H9 (cell line): ENCODE data around the gene TIGD6. TPM values are rescaled to one million over a fixed set of nuclear protein-coding genes. Genes with fewer than 3 reads are reported as not detected.

Experiments
- DNase-seq: peaks from one replicate; pipeline ENCODE4 v3.0.0-alpha.2; 2017
- H2AFZ ChIP-seq: one replicate; pipeline ENCODE4 v1.6.1; 2013; ENCODE audit warnings: mild to moderate bottlenecking, low read length, control low read depth, moderate library complexity
- H2AK5ac ChIP-seq: 2 replicates; pipeline ENCODE4 v1.6.1; 2013; ENCODE audit warnings: low read length, control low read depth, mixed read lengths; ENCODE audit not compliant: insufficient read length
- H2BK120ac ChIP-seq: one replicate; pipeline ENCODE4 v1.6.1; 2013; ENCODE audit warnings: low read depth, mild to moderate bottlenecking, low read length, control low read depth, inconsistent platforms; ENCODE audit not compliant: poor library complexity, severe bottlenecking
- H2BK12ac ChIP-seq: 2 replicates; pipeline ENCODE4 v1.6.1; 2013; ENCODE audit warnings: low read length, control low read depth, mixed read lengths, low read depth; ENCODE audit not compliant: insufficient read length
- H2BK15ac ChIP-seq: 2 replicates; pipeline ENCODE4 v1.6.1; 2013; ENCODE audit warnings: low read depth, low read length, control low read depth
- H2BK20ac ChIP-seq: one replicate; pipeline ENCODE4 v1.6.1; 2013; ENCODE audit warnings: low read depth, mild to moderate bottlenecking, low read length, control low read depth, inconsistent platforms; ENCODE audit not compliant: poor library complexity, severe bottlenecking
- H2BK5ac ChIP-seq: 2 replicates; pipeline ENCODE4 v1.6.1; 2013; ENCODE audit warnings: low read length, control low read depth, mixed read lengths; ENCODE audit not compliant: insufficient read length
- H3K14ac ChIP-seq: 2 replicates; pipeline ENCODE4 v1.6.1; 2013; ENCODE audit warnings: low read length, control low read depth; ENCODE audit not compliant: insufficient read depth
- H3K18ac ChIP-seq: 2 replicates; pipeline ENCODE4 v1.6.1; 2013; ENCODE audit warnings: low read depth, mild to moderate bottlenecking, mixed read lengths, low read length, control low read depth; ENCODE audit not compliant: insufficient read length
- H3K23ac ChIP-seq: 2 replicates; pipeline ENCODE4 v1.6.1; 2013; ENCODE audit warnings: low read length, control low read depth, mixed read lengths, low read depth; ENCODE audit not compliant: insufficient read length
- H3K23me2 ChIP-seq: 2 replicates; pipeline ENCODE4 v1.6.1; 2013; ENCODE audit warnings: low read depth, mild to moderate bottlenecking, mixed read lengths, low read length, control low read depth; ENCODE audit not compliant: insufficient read length, poor library complexity, severe bottlenecking
- H3K27ac ChIP-seq: 2 replicates; pipeline ENCODE4 v1.5.1; 2013; ENCODE audit warnings: low read length, control low read depth, mixed read lengths, low read depth; ENCODE audit not compliant: insufficient read length
- H3K27me3 ChIP-seq: 2 replicates; pipeline ENCODE4 v1.6.1; 2013; ENCODE audit warnings: low read length, control low read depth, inconsistent platforms; ENCODE audit not compliant: insufficient read depth
- H3K4ac ChIP-seq: 2 replicates; pipeline ENCODE4 v1.6.1; 2013; ENCODE audit warnings: low read depth, mild to moderate bottlenecking, control low read depth, inconsistent platforms, low read length, moderate library complexity
- H3K4me1 ChIP-seq: 2 replicates; pipeline ENCODE4 v1.6.1; 2013; ENCODE audit warnings: low read length, control low read depth, inconsistent platforms; ENCODE audit not compliant: insufficient read depth
- H3K4me2 ChIP-seq: 2 replicates; pipeline ENCODE4 v1.6.1; 2013; ENCODE audit warnings: low read length, control low read depth, mixed read lengths; ENCODE audit not compliant: insufficient read length, insufficient read depth
- H3K56ac ChIP-seq: 2 replicates; pipeline ENCODE4 v1.6.1; 2013; ENCODE audit warnings: low read depth, mild to moderate bottlenecking, mixed read lengths, low read length, control low read depth; ENCODE audit not compliant: insufficient read length
- H3K79me1 ChIP-seq: 2 replicates; pipeline ENCODE4 v1.6.1; 2013; ENCODE audit warnings: low read depth, mild to moderate bottlenecking, moderate library complexity, low read length, control low read depth, inconsistent platforms; ENCODE audit not compliant: insufficient read depth, poor library complexity, severe bottlenecking
- H3K79me2 ChIP-seq: 2 replicates; pipeline ENCODE4 v1.6.1; 2013; ENCODE audit warnings: low read length, control low read depth, inconsistent platforms; ENCODE audit not compliant: insufficient read depth
- H3K9ac ChIP-seq: 2 replicates; pipeline ENCODE4 v1.6.1; 2013; ENCODE audit warnings: low read length, control low read depth, mixed read lengths; ENCODE audit not compliant: insufficient read length; ENCODE audit errors: extremely low read depth
- H3K9me3 ChIP-seq: one replicate; pipeline ENCODE4 v1.6.1; 2013; ENCODE audit warnings: low read depth, low read length, inconsistent platforms; ENCODE audit not compliant: control insufficient read depth
- H3T11ph ChIP-seq: one replicate; pipeline ENCODE4 v1.6.1; 2013; ENCODE audit warnings: mild to moderate bottlenecking, low read length, control low read depth, inconsistent platforms
- H4K20me1 ChIP-seq: one replicate; pipeline ENCODE4 v1.6.1; 2013; ENCODE audit not compliant: control insufficient read depth, insufficient read length, insufficient read depth
- H4K5ac ChIP-seq: 2 replicates; pipeline ENCODE4 v1.6.1; 2013; ENCODE audit warnings: low read depth, mild to moderate bottlenecking, mixed read lengths, low read length, control low read depth; ENCODE audit not compliant: insufficient read length
- H4K8ac ChIP-seq: replicated peaks from 2 replicates; pipeline ENCODE4 v1.6.1; 2013; ENCODE audit warnings: low read length, control low read depth, mixed read lengths, low read depth; ENCODE audit not compliant: insufficient read length
- H4K91ac ChIP-seq: 2 replicates; pipeline ENCODE4 v1.6.1; 2013; ENCODE audit warnings: low read depth, mild to moderate bottlenecking, moderate library complexity, mixed read lengths, low read length, control low read depth; ENCODE audit not compliant: insufficient read length
- H3K27ac Mint-ChIP-seq, 3 experiments: 2 replicates in 2 of 3; 3 replicates in 1 of 3; pipeline ENCODE4 v1.8.0; 2020 to 2021; ENCODE audit warnings: mixed read lengths in 3 of 3, mild to moderate bottlenecking in 1 of 3, moderate library complexity in 1 of 3
- H3K27me3 Mint-ChIP-seq: 2 replicates; pipeline ENCODE4 v1.8.0; 2021; ENCODE audit warnings: low read depth, mild to moderate bottlenecking, moderate library complexity, mixed read lengths
- H3K36me3 Mint-ChIP-seq, 3 experiments: 2 replicates in 2 of 3; 3 replicates in 1 of 3; pipeline ENCODE4 v1.8.0; 2020 to 2021; ENCODE audit warnings: low read depth in 3 of 3, mixed read lengths in 3 of 3; ENCODE audit not compliant: insufficient read depth in 1 of 3
- H3K4me1 Mint-ChIP-seq, 2 experiments: 2 replicates each; pipeline ENCODE4 v1.8.0; 2020; ENCODE audit warnings: mixed read lengths in 2 of 2
- H3K4me3 Mint-ChIP-seq, 2 experiments: 2 replicates in 1 of 2; 3 replicates in 1 of 2; pipeline ENCODE4 v1.8.0; 2020 to 2021; ENCODE audit warnings: mild to moderate bottlenecking in 2 of 2, mixed read lengths in 2 of 2, moderate library complexity in 1 of 2
- H3K9me3 Mint-ChIP-seq, 2 experiments: 2 replicates in 1 of 2; 3 replicates in 1 of 2; pipeline ENCODE4 v1.8.0; 2020; ENCODE audit warnings: mild to moderate bottlenecking in 2 of 2, mixed read lengths in 2 of 2, moderate library complexity in 1 of 2
- WGBS: extraction: QIAGEN DNeasy Blood & Tissue Kit; methylation state at CpG from one replicate; pipeline ENCODE4 v1.1.7; 2013; ENCODE audit warnings: missing lambda C conversion rate, low lambda C conversion rate, mixed read lengths; ENCODE audit not compliant: insufficient read length; ENCODE audit errors: extremely low coverage; 5-methylcytosine and 5-hydroxymethylcytosine counted together
- total RNA-seq: library from RNA; stranded (reverse); gene quantifications from 2 replicates; pipeline ENCODE4 v1.2.1, GENCODE V29; 2021
- TF ChIP-seq, protein P1 (sequence below): fragments of 200-600 bp; sonication (generic); conservative IDR thresholded peaks from 3 replicates; pipeline ENCODE4 v1.8.0; 2021; ENCODE audit warnings: antibody characterized with exemption, mild to moderate bottlenecking

The TIGD6 gene
- total RNA-seq, 1 experiment from 2014 or later = 1.8 TPM

DNA sequence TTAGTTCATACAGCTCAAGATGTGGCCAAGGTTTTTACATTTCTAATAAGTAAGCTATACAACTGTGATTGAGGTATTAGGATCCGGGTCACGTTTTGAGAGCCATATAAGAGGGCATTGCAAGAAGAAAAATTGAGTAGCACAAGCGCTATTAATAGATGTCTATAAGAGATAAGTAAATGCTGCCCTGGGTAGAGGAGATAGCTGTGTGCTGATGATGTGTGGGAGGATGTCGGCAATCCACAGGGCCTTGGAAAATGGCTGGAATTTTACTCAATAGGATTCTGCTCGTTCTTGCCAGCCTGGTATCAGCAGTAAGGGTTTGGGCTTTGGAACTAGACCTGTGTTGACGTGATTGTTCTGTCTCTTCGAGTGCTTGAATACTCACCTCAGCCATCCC lies 44.3 kb upstream of the TIGD6 start:
- WGBS = no CpG with 5 or more reads among the region's 7 CpGs
- Mint-ChIP-seq H3K27me3 (no peaks in the 10 kb centered on the region), H3K27ac (no peak overlapping the region), H3K4me3 (no peak overlapping the region), H3K4me1 (peaks cover 5 to 11% of the 10 kb centered on the region in 2 experiments), H3K9me3 (no peaks in the 10 kb centered on the region), H3K36me3 (peaks cover 31 to 91% (median 75%) of the 10 kb centered on the region in 3 experiments; a peak in 6 of 7 replicates)
- H3K27me3 ChIP-seq = no peaks in the 10 kb centered on the region
- H2AFZ ChIP-seq = no peak overlapping the region
- H3K27ac ChIP-seq = no peak overlapping the region
- no peaks in the 10 kb centered on the region for H3K23me2 ChIP-seq
- no peak overlapping the region for H4K5ac ChIP-seq
- no peak overlapping the region for H2BK120ac ChIP-seq
- no peak overlapping the region for H2BK15ac ChIP-seq
- no peaks in the 10 kb centered on the region; the same call in 1 of the 2 replicates for H3K4me1 ChIP-seq
- H3K23ac ChIP-seq = no peak overlapping the region
- H2BK12ac ChIP-seq = no peak overlapping the region
- H3T11ph ChIP-seq = no peak overlapping the region
- no peak overlapping the region for H2AK5ac ChIP-seq
- H3K79me1 ChIP-seq = no peaks in the 10 kb centered on the region
- no peak overlapping the region for H4K8ac ChIP-seq
- H4K91ac ChIP-seq = no peak overlapping the region
- DNase-seq = no peak
- no peaks in the 10 kb centered on the region for H3K9me3 ChIP-seq
- no peaks in the 10 kb centered on the region for H3K79me2 ChIP-seq
- no peak overlapping the region for H3K4me2 ChIP-seq
- H4K20me1 ChIP-seq = no peaks in the 10 kb centered on the region
- no peak overlapping the region for H3K14ac ChIP-seq
- H3K56ac ChIP-seq = no peak overlapping the region
- TF ChIP-seq, protein P1, sequence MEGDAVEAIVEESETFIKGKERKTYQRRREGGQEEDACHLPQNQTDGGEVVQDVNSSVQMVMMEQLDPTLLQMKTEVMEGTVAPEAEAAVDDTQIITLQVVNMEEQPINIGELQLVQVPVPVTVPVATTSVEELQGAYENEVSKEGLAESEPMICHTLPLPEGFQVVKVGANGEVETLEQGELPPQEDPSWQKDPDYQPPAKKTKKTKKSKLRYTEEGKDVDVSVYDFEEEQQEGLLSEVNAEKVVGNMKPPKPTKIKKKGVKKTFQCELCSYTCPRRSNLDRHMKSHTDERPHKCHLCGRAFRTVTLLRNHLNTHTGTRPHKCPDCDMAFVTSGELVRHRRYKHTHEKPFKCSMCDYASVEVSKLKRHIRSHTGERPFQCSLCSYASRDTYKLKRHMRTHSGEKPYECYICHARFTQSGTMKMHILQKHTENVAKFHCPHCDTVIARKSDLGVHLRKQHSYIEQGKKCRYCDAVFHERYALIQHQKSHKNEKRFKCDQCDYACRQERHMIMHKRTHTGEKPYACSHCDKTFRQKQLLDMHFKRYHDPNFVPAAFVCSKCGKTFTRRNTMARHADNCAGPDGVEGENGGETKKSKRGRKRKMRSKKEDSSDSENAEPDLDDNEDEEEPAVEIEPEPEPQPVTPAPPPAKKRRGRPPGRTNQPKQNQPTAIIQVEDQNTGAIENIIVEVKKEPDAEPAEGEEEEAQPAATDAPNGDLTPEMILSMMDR = no peak
- H2BK20ac ChIP-seq = no peak overlapping the region
- no peak overlapping the region for H3K18ac ChIP-seq
- H3K4ac ChIP-seq = no peak overlapping the region
- H2BK5ac ChIP-seq = no peak overlapping the region
- H3K9ac ChIP-seq = no peak overlapping the region
